Esophagus squamous epithelium (tissue), 5 donors: ENCODE results near the gene GNPTAB. TPM values are rescaled to one million over a fixed set of nuclear protein-coding genes. Genes with fewer than 3 reads are reported as not detected.
"Not testable (repeated sequence)": the region's sequence is repeated elsewhere in the genome, so short reads cannot be mapped to it uniquely, and the experiment has no call there.

ENCODE experiments used
- DNase-seq: peaks from one replicate; lab custom pipeline; 2025; lab: John Stamatoyannopoulos, UW
- H3K27ac ChIP-seq, 4 donors: fragments of 200-600 bp; sonication (generic); one replicate each; pipeline ENCODE4 v1.5.1; 2016 to 2019; ENCODE audit warnings: mild to moderate bottlenecking in 1 of 4
- H3K27me3 ChIP-seq, 4 donors: fragments of 200-600 bp; sonication (generic); 1 replicate in 3 of 4; 2 replicates in 1 of 4; pipeline versions ENCODE4 v1.5.1 to v1.6.0; 2017 to 2021; ENCODE audit warnings: antibody characterized with exemption in 1 of 4
- H3K36me3 ChIP-seq, 3 donors: fragments of 200-600 bp; sonication (generic); one replicate each; pipeline ENCODE4 v1.5.1; 2016 to 2019
- H3K4me1 ChIP-seq, 3 donors: fragments of 200-600 bp; sonication (generic); one replicate each; pipeline ENCODE4 v1.5.1; 2017 to 2019
- H3K4me3 ChIP-seq, 4 donors: fragments of 200-600 bp; sonication (generic); 1 replicate in 3 of 4; 2 replicates in 1 of 4; pipeline ENCODE4 v1.5.1; 2016 to 2019; ENCODE audit warnings: mild to moderate bottlenecking in 2 of 4, moderate library complexity in 1 of 4
- H3K9me3 ChIP-seq, 3 donors: fragments of 200-600 bp; sonication (generic); one replicate each; pipeline ENCODE4 v1.5.1; 2016 to 2019
- POLR2A ChIP-seq, 4 donors: fragments of 450-650 bp; IDR thresholded peaks; one replicate each; pipeline ENCODE4 v1.6.1; 2017; ENCODE audit warnings: antibody characterized with exemption in 4 of 4, mild to moderate bottlenecking in 4 of 4, moderate library complexity in 3 of 4
- WGBS, 2 donors: methylation state at CpG; one replicate each; pipeline ENCODE4 v1.1.5; 2018; 5-methylcytosine and 5-hydroxymethylcytosine counted together
- intact Hi-C: fragments of 100-400 bp; cut with DNase I; formaldehyde crosslinking; loops from one replicate; pipeline ENCODE4 v1.15.0; 2022
- total RNA-seq, 4 donors: library from RNA; depleted of rRNA; stranded (reverse); fragments of >200 nt; gene quantifications; one replicate each; pipeline ENCODE4 v1.1.0, GENCODE V29; 2016
- TF ChIP-seq, protein P1 (sequence below), 6 experiments: fragments of 450-650 bp in 4 of 6; fragments of 200-600 bp in 2 of 6; sonication (generic) in 2 of 6; IDR thresholded peaks; one replicate each; pipeline ENCODE4 v1.5.1; 2016 to 2019; ENCODE audit warnings: antibody characterized with exemption in 6 of 6, mild to moderate bottlenecking in 4 of 6, moderate library complexity in 4 of 6
- donor health status: DM: yes; HTN: yes; CAD: no.

GNPTAB gene
- total RNA-seq, 4 donors from 2014 or later: 20.8 to 26.3 (median 21.9) TPM

DNA sequence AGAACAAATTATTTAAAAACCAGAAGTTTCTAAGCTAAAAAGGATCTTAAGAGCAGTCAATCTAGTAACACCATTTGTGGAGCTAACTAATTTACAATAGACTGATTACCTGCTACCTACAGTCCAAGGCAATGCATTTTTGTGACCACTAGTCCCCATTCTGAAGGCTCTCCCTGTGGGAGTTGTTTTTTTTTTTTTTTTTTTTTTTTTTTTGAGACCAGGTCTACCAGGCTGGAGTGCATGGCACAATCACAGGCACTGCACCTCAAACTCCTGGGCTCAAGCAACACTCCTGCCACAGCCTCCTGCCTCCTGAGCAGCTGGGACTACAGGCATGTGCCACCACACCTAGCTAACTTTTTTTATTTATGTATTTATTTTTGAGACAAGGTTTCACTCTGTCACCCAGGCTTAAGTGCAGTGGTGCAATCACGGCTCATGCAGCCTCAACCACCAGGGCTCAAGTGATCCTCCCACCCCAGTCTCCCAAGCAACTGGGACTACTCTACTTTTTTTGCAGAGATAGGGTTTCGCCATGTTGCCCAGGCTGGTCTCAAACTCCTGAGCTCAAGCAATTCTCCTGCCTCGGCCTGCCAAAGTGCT lies 3.9 kb downstream of the GNPTAB start:
- Histone ChIP-seq H3K4me1 (peaks cover 20 to 86% (median 28%) of the 10 kb centered on the region in 3 donors), H3K36me3 (no peaks in the 10 kb centered on the region), H3K27me3 (no peaks in the 10 kb centered on the region), H3K27ac (peak overlapping the region in 2 of 4 donors; percentile 1 to 22), H3K4me3 (no peak overlapping the region), H3K9me3 (no peaks in the 10 kb centered on the region)
- intact Hi-C loops: no loop called here
- no peak for DNase-seq
- no peak for TF ChIP-seq POLR2A (IDR thresholded peaks at IDR 0.05)
- TF ChIP-seq, protein P1, sequence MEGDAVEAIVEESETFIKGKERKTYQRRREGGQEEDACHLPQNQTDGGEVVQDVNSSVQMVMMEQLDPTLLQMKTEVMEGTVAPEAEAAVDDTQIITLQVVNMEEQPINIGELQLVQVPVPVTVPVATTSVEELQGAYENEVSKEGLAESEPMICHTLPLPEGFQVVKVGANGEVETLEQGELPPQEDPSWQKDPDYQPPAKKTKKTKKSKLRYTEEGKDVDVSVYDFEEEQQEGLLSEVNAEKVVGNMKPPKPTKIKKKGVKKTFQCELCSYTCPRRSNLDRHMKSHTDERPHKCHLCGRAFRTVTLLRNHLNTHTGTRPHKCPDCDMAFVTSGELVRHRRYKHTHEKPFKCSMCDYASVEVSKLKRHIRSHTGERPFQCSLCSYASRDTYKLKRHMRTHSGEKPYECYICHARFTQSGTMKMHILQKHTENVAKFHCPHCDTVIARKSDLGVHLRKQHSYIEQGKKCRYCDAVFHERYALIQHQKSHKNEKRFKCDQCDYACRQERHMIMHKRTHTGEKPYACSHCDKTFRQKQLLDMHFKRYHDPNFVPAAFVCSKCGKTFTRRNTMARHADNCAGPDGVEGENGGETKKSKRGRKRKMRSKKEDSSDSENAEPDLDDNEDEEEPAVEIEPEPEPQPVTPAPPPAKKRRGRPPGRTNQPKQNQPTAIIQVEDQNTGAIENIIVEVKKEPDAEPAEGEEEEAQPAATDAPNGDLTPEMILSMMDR (IDR thresholded peaks at IDR 0.05): no peak
- 77 to 81% methylated on average over 3 of the region's 3 CpGs for WGBS, 2 donors

DNA sequence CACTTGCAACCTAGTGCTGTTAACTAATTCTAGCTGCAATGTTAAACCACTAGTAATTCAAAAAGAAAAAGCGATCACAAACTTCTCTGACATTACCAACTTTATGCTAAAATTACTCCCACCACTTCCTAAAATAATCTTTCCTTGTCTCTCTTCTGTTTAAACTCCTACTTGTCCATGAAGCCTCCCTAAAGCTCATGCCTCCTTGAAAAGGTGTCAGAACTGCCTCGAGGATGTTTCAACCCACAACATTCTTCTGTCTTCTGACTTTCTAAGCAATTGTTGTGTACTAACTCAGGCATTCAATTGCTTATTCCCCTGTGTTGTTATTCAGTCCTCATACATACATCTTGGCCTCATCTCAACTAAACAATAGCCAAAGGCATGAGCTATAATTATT lies 5.9 kb downstream of the GNPTAB start:
- no peak for DNase-seq
- 54 to 70% methylated on average over 2 of the region's 2 CpGs for WGBS, 2 donors
- Histone ChIP-seq H3K4me1 (peaks cover 16 to 71% (median 22%) of the 10 kb centered on the region in 3 donors), H3K27me3 (no peaks in the 10 kb centered on the region), H3K9me3 (no peaks in the 10 kb centered on the region), H3K36me3 (no peaks in the 10 kb centered on the region), H3K27ac (peak overlapping the region in 1 of 4 donors; percentile 62), H3K4me3 (no peak overlapping the region)
- TF ChIP-seq, protein P1 (IDR thresholded peaks at IDR 0.05): no peak
- TF ChIP-seq POLR2A (IDR thresholded peaks at IDR 0.05): no peak
- intact Hi-C loops: no loop called here

DNA sequence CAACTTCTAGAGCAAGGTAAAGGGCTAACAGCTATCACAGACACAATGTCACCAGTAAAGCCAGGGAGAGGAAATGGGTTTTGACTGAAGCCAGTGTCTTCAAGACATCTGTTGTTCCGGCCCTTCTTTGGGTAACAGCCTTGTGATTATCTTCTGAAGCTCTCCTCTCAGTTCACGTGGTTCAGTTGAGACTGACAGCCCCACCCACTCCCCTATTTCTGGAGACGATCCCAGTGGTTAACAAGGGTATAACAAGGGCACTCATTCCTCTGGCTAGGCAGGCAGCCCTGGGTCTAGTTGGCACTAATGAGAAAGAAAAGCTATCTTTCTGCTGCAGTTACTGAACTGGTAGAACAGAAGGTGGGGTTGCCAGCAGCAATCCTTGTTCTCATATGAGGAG lies 6.9 kb downstream of the GNPTAB start:
- DNase-seq: no peak
- WGBS, 2 donors: 9 to 10% methylated on average over 3 of the region's 3 CpGs
- peak overlapping the region in 2 of 4 donors; percentile 59 to 62 for H3K27ac ChIP-seq
- H3K4me3 ChIP-seq: no peak overlapping the region
- H3K4me1 ChIP-seq: peaks cover 12 to 62% (median 17%) of the 10 kb centered on the region in 3 donors
- no peaks in the 10 kb centered on the region for H3K27me3 ChIP-seq
- H3K9me3 ChIP-seq: no peaks in the 10 kb centered on the region
- TF ChIP-seq POLR2A (IDR thresholded peaks at IDR 0.05): no peak
- TF ChIP-seq, protein P1 (IDR thresholded peaks at IDR 0.05): peak in 4 of 6 experiments; percentile 11 to 59 (median 46)
- H3K36me3 ChIP-seq: no peaks in the 10 kb centered on the region
- intact Hi-C loops: no loop called here

DNA sequence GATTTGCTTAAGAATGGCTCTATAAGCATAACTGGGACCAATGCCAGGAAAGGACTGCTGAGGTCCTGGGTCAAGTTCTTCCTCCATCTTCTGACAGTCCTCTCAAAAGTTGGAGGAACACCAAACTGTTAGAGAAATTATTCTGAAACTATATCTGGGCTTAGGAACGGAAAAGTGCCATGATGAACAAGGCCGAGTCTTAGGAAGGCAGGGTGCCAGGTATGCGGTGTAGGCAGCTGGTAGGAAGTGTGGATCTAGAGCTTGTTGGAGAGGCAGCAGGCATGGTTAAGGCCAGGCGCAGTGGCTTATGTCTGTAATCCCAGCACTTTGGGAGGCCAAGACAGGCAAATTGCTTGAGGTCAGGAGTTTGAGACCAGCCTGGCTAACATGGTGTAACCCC lies 7.7 kb downstream of the GNPTAB start:
- no peak for DNase-seq
- H3K4me3 ChIP-seq: no peak overlapping the region
- no peaks in the 10 kb centered on the region for H3K9me3 ChIP-seq
- WGBS, 2 donors: 82 to 91% methylated on average over 4 of the region's 4 CpGs
- intact Hi-C loops: no loop called here
- H3K27ac ChIP-seq: no peak overlapping the region
- no peaks in the 10 kb centered on the region for H3K27me3 ChIP-seq
- peaks cover 12 to 53% (median 15%) of the 10 kb centered on the region in 3 donors for H3K4me1 ChIP-seq
- H3K36me3 ChIP-seq: no peaks in the 10 kb centered on the region
- TF ChIP-seq POLR2A (IDR thresholded peaks at IDR 0.05): no peak

DNA sequence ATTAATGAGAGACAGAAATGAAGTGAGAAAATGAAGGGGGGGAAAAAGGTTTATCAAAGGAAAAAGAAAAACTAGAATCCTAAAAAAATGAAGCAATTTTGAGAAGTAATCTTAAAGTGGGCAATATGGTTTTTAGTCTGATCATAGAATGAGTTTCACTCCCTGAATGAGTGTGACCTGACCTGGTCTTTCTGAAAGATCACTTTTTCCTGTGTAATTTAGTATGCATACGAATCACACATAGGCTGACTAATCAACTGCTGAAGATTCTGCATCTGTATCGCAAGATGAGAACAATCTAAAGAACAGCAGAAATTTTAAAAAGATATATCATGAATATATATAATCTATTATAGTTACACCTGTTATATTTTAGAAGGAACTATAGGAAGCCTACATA lies 11.3 kb downstream of the GNPTAB start:
- no peak for DNase-seq
- no peaks in the 10 kb centered on the region for H3K27me3 ChIP-seq
- 74 to 77% methylated on average over 2 of the region's 2 CpGs for WGBS, 2 donors

DNA sequence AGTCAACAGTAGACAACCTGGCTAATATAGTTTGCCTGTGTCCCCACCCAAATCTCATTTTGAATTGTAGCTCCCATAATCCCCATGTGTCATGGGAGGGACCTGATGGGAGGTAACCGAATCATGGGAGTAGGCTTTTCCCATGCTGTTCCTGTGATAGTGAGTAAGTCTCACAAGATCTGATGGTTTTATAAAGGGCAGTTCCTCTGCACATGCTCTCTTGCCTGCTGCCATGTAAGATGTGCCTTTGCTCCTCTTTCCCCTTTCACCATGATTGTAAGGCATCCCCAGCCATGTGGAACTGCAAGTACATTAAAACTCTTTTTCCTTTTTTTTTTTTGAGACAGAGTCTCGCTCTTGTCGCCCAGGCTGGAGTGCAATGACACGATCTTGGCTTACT lies 12.1 kb downstream of the GNPTAB start:
- H3K9me3 ChIP-seq, H3K27me3 ChIP-seq, H3K27ac ChIP-seq, DNase-seq, H3K36me3 ChIP-seq, intact Hi-C loops, H3K4me3 ChIP-seq: not testable (repeated sequence)
- peaks cover 0 to 13% (median under 1%) of the 10 kb centered on the region in 3 donors for H3K4me1 ChIP-seq
- 96 to 98% methylated on average over 4 of the region's 4 CpGs for WGBS, 2 donors

More for the DNA sequence above, 11.3 kb downstream of the GNPTAB start:
- TF ChIP-seq POLR2A (IDR thresholded peaks at IDR 0.05): no peak
- TF ChIP-seq, protein P1 (IDR thresholded peaks at IDR 0.05): no peak
- Histone ChIP-seq H3K4me3 (no peak overlapping the region), H3K27ac (no peak overlapping the region), H3K36me3 (no peaks in the 10 kb centered on the region), H3K4me1 (peaks cover under 1 to 21% (median 6%) of the 10 kb centered on the region in 3 donors), H3K9me3 (no peaks in the 10 kb centered on the region)
- intact Hi-C loops: no loop called here
